Measurements from ENCODE around the gene PTPN22.

The PTPN22 gene

GRCh38 chr1:113899111-113899510 lies 27.6 kb upstream of the PTPN22 start:
- DNase-seq (ENCODE audit: low read depth) = peak; percentile 24
- no peak for TF ChIP-seq CTCF (conservative IDR thresholded peaks at IDR 0.05; ENCODE audit: control insufficient read depth, insufficient read depth, low read depth, low read length)
- H3K4me3 ChIP-seq (ENCODE audit: control insufficient read depth, low read depth, low read length) = no peak overlapping the region

GRCh38 chr1:113898241-113898814 lies 26.8 kb upstream of the PTPN22 start:
- H3K4me3 ChIP-seq (ENCODE audit: control insufficient read depth, low read depth, low read length) = no peak overlapping the region
- TF ChIP-seq CTCF (conservative IDR thresholded peaks at IDR 0.05; ENCODE audit: control insufficient read depth, insufficient read depth, low read depth, low read length) = no peak
- no peak for DNase-seq (ENCODE audit: low read depth)

GRCh38 chr1:113895961-113896360 lies 24.4 kb upstream of the PTPN22 start:
- DNase-seq (ENCODE audit: low read depth) = no peak
- TF ChIP-seq CTCF (conservative IDR thresholded peaks at IDR 0.05; ENCODE audit: control insufficient read depth, insufficient read depth, low read depth, low read length) = no peak
- H3K4me3 ChIP-seq (ENCODE audit: control insufficient read depth, low read depth, low read length) = no peak overlapping the region

- DNase-seq (ENCODE audit: low read depth) = no peak
- TF ChIP-seq CTCF (conservative IDR thresholded peaks at IDR 0.05; ENCODE audit: control insufficient read depth, insufficient read depth, low read depth, low read length) = no peak
- no peak overlapping the region for H3K4me3 ChIP-seq (ENCODE audit: control insufficient read depth, low read depth, low read length)
These were observed 23.6 kb upstream of the PTPN22 start for GRCh38 chr1:113895098-113895497.

GRCh38 chr1:113893267-113893666 lies 21.8 kb upstream of the PTPN22 start:
- no peak for DNase-seq (ENCODE audit: low read depth)
- TF ChIP-seq CTCF (conservative IDR thresholded peaks at IDR 0.05; ENCODE audit: control insufficient read depth, insufficient read depth, low read depth, low read length) = no peak
- H3K4me3 ChIP-seq (ENCODE audit: control insufficient read depth, low read depth, low read length) = no peak overlapping the region

- no peak overlapping the region for H3K4me3 ChIP-seq (ENCODE audit: control insufficient read depth, low read depth, low read length)
- TF ChIP-seq CTCF (conservative IDR thresholded peaks at IDR 0.05; ENCODE audit: control insufficient read depth, insufficient read depth, low read depth, low read length) = no peak
- DNase-seq (ENCODE audit: low read depth) = no peak
These were observed 20.2 kb upstream of the PTPN22 start for GRCh38 chr1:113891631-113892220.

All from fibroblast of mammary gland (primary cell).